ENCODE results near the gene PEX11G.

The PEX11G gene

GRCh38 chr19:7488736-7489353 is at the start of gene PEX11G:
Gene PEX11G (minus strand): TSS chr19:7489035. CDS start chr19:7489010, 25 bp downstream.
- Histone ChIP-seq H3K4me3 (ENCODE audit: insufficient read depth, low read length, poor library complexity, severe bottlenecking) (no peak within 1 kb of the TSS), H3K9me2 (replicated peaks; ENCODE audit: insufficient read depth, low read length) (no peaks in the 10 kb centered on the region), H3K27ac (ENCODE audit: low read depth, low read length) (no peak within 1 kb of the TSS), H3K36me3 (ENCODE audit: low read length) (no peaks in the 10 kb centered on the region), H3K9ac (ENCODE audit: low read length) (no peak within 1 kb of the TSS), H3K27me3 (ENCODE audit: low read length) (no peaks in the 10 kb centered on the region), H3F3A (ENCODE audit: insufficient read depth) (no peaks in the 10 kb centered on the region), H2AFZ (ENCODE audit: low read depth, low read length, severe bottlenecking) (no peak within 1 kb of the TSS), H3K4me2 (ENCODE audit: low read depth, low read length, poor library complexity, severe bottlenecking) (peak within 1 kb of the TSS; percentile 20), H3K9me3 (ENCODE audit: insufficient read depth, low read length) (no peaks in the 10 kb centered on the region), H3K79me2 (ENCODE audit: insufficient read depth, low read length) (no peaks in the 10 kb centered on the region), H4K20me1 (ENCODE audit: low read depth, low read length) (no peaks in the 10 kb centered on the region)
- TF ChIP-seq CTCF (IDR thresholded peaks at IDR 0.05; ENCODE audit: insufficient read depth, low read length, poor library complexity, severe bottlenecking) = no peak
- no peak for TF ChIP-seq EZH2phosphoT487 (conservative IDR thresholded peaks at IDR 0.05; ENCODE audit: low read length)

- Histone ChIP-seq H3K27ac (ENCODE audit: low read depth, low read length) (no peak overlapping the region; the same call in 1 of the 2 replicates), H3K36me3 (ENCODE audit: low read length) (no peaks in the 10 kb centered on the region), H3K9me3 (ENCODE audit: insufficient read depth, low read length) (no peaks in the 10 kb centered on the region), H3K79me2 (ENCODE audit: insufficient read depth, low read length) (no peaks in the 10 kb centered on the region), H3K4me2 (ENCODE audit: low read depth, low read length, poor library complexity, severe bottlenecking) (peak overlapping the region; percentile 79), H3K4me3 (ENCODE audit: insufficient read depth, low read length, poor library complexity, severe bottlenecking) (peak overlapping the region; percentile 90), H3K9ac (ENCODE audit: low read length) (peak overlapping the region; percentile 73), H3K9me2 (replicated peaks; ENCODE audit: insufficient read depth, low read length) (no peaks in the 10 kb centered on the region), H2AFZ (ENCODE audit: low read depth, low read length, severe bottlenecking) (peak overlapping the region; percentile 73), H3F3A (ENCODE audit: insufficient read depth) (no peaks in the 10 kb centered on the region), H4K20me1 (ENCODE audit: low read depth, low read length) (no peaks in the 10 kb centered on the region), H3K27me3 (ENCODE audit: low read length) (no peaks in the 10 kb centered on the region)
- TF ChIP-seq EZH2phosphoT487 (conservative IDR thresholded peaks at IDR 0.05; ENCODE audit: low read length) (no peak), CTCF (IDR thresholded peaks at IDR 0.05; ENCODE audit: insufficient read depth, low read length, poor library complexity, severe bottlenecking) (no peak)
Observed at GRCh38 chr19:7535998-7536695, 47.3 kb upstream of the PEX11G start.

- Histone ChIP-seq H3K4me2 (ENCODE audit: low read depth, low read length, poor library complexity, severe bottlenecking) (peak within 1 kb of the TSS; percentile 79), H3K9me2 (replicated peaks; ENCODE audit: insufficient read depth, low read length) (no peaks in the 10 kb centered on the region), H3F3A (ENCODE audit: insufficient read depth) (no peaks in the 10 kb centered on the region), H3K27me3 (ENCODE audit: low read length) (no peaks in the 10 kb centered on the region), H3K27ac (ENCODE audit: low read depth, low read length) (peak within 1 kb of the TSS; percentile 39), H2AFZ (ENCODE audit: low read depth, low read length, severe bottlenecking) (peak within 1 kb of the TSS; percentile 73), H3K36me3 (ENCODE audit: low read length) (no peaks in the 10 kb centered on the region), H3K9ac (ENCODE audit: low read length) (peak within 1 kb of the TSS; percentile 73), H4K20me1 (ENCODE audit: low read depth, low read length) (no peaks in the 10 kb centered on the region), H3K79me2 (ENCODE audit: insufficient read depth, low read length) (no peaks in the 10 kb centered on the region), H3K4me3 (ENCODE audit: insufficient read depth, low read length, poor library complexity, severe bottlenecking) (peak within 1 kb of the TSS; percentile 90), H3K9me3 (ENCODE audit: insufficient read depth, low read length) (no peaks in the 10 kb centered on the region)
- no peak for TF ChIP-seq CTCF (IDR thresholded peaks at IDR 0.05; ENCODE audit: insufficient read depth, low read length, poor library complexity, severe bottlenecking)
- TF ChIP-seq EZH2phosphoT487 (conservative IDR thresholded peaks at IDR 0.05; ENCODE audit: low read length) = no peak
Observed at GRCh38 chr19:7535047-7535997, 46.5 kb upstream of the PEX11G start, which contains the start of gene PNPLA6. Gene PNPLA6 (plus strand): TSS chr19:7535717. CDS start chr19:7535789, 72 bp downstream.

Measured in SU-DHL-6 (cell line).